Mononuclear cell (primary cell): Measurements from ENCODE around the gene CHRNB2. TPM values are rescaled to one million over a fixed set of nuclear protein-coding genes. Genes with fewer than 3 reads are reported as not detected.

Source experiments
- H3K27me3 ChIP-seq: 2 replicates; pipeline ENCODE4 v1.6.0; 2011; ENCODE audit warnings: low read length, control low read depth; ENCODE audit not compliant: insufficient read depth
- H3K4me1 ChIP-seq: 2 replicates; pipeline ENCODE4 v1.5.1; 2011; ENCODE audit warnings: mild to moderate bottlenecking, low read length, control low read depth; ENCODE audit not compliant: insufficient read depth
- H3K4me3 ChIP-seq: 2 replicates; pipeline ENCODE4 v1.5.1; 2011; ENCODE audit warnings: mild to moderate bottlenecking, low read length, moderate library complexity
- H3K9me3 ChIP-seq: 2 replicates; pipeline ENCODE4 v1.5.1; 2011; ENCODE audit warnings: low read depth, mild to moderate bottlenecking, control low read depth, low read length
- total RNA-seq: library from RNA; depleted of rRNA; stranded (reverse); fragments of >200 nt; gene quantifications from one replicate; pipeline ENCODE4 v1.2.3, GENCODE V29; 2012

The CHRNB2 gene
- total RNA-seq, 1 donor: not detected

DNA sequence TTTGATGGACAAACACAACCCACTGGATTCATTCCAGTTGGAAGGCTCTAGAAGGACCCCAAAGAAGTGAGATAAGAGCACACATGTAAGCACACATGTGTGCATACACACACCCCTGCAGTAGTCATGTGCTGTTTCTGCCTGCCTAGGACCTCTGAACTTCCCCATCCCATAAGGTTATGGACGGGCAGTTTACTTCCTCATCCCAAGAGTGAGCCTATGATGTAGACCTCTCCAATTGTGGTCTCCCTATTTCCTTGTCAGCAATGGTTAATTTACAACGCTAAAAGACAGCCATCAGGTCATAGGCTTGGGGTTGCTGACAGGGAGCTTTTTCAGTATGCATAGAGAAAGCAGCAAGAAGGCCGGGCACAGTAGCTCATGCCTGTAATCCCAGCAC is 55.8 kb downstream of the CHRNB2 start:
- no peaks in the 10 kb centered on the region for H3K9me3 ChIP-seq
- no peak overlapping the region for H3K4me3 ChIP-seq
- no peaks in the 10 kb centered on the region for H3K27me3 ChIP-seq
- H3K4me1 ChIP-seq: peaks cover 40% of the 10 kb centered on the region

DNA sequence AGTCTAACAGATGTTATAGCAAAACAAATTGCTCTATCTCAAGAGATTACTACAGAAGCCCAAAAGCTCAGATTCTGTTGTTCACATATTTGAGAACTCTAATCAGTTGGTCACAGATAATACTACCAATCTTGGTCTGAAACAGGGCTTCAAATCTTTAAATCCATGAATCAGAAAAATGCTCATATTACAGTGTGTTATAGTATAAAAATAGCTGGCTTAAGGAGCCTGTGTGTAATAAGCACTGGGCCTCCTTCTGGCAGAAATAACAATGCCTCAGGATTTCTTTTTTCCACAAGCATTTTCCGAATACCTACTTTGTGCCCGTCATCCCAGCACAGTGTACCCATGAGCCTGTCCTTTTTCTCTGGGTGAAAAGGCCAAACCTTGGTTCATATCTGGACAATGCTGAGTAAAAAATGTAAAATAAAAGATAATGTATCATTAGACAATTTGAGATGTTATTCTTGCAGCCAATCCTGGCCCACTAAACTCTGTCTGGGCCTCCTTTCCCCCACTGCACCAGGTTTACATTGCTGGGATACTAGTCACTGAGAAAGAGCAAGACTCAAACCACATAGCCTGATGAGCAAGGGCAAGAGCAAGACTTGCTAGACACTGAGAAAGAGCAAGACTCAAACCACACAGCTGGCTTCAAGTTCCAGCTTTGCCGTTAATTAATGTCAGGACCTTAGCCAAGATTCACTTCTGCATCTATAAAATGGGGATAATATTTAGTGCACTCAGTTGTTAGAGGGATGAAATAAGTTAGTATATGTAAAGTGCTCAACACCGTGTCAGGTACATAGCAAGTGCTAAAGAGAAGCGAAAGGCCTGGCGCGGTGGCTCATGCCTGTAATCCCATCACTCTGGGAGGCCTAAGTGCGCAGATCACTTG is 57.4 kb downstream of the CHRNB2 start:
- H3K9me3 ChIP-seq: no peaks in the 10 kb centered on the region
- no peak overlapping the region for H3K4me3 ChIP-seq
- H3K4me1 ChIP-seq: peaks cover 40% of the 10 kb centered on the region
- H3K27me3 ChIP-seq: no peaks in the 10 kb centered on the region

DNA sequence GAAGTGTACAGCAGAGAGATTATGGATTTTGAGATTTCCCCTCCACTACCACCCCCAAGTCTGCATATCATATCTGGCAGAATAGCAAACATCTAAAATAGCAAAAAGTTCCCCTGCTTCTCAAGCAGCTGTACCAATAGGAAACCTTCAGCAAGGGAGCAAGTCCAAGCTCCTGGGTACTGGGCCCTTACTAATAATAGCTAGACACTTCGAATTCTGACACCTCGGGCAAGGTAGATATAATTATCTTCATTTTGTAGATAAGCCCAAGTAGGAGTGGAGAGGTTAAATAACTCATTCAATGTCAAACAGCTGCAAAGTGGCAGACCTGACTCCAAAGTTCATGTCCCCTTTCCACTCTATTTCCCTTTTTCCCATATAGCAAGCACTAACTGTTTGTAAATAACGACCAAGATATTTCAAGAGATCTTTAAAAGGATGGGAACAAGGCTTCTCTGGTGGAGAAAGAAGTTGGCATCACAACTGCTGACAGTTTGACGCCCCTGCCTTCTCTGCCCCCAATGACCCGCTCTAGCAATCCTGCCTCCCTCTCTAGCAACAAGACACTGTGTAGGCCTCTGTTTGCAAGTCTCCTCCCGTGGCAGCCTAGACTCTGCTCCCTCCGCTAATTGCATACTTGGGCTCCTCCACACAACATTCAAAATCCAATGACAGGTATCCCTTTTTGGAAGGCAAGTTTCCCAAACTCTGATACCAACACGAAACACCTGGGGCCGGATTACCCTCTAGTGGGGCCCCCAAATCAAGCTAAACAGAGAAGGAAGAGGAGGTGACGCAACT is 59.1 kb downstream of the CHRNB2 start:
- H3K4me1 ChIP-seq: peaks cover 40% of the 10 kb centered on the region
- H3K27me3 ChIP-seq: peaks cover 3% of the 10 kb centered on the region
- peak overlapping the region; percentile 83 for H3K4me3 ChIP-seq
- no peaks in the 10 kb centered on the region for H3K9me3 ChIP-seq

DNA sequence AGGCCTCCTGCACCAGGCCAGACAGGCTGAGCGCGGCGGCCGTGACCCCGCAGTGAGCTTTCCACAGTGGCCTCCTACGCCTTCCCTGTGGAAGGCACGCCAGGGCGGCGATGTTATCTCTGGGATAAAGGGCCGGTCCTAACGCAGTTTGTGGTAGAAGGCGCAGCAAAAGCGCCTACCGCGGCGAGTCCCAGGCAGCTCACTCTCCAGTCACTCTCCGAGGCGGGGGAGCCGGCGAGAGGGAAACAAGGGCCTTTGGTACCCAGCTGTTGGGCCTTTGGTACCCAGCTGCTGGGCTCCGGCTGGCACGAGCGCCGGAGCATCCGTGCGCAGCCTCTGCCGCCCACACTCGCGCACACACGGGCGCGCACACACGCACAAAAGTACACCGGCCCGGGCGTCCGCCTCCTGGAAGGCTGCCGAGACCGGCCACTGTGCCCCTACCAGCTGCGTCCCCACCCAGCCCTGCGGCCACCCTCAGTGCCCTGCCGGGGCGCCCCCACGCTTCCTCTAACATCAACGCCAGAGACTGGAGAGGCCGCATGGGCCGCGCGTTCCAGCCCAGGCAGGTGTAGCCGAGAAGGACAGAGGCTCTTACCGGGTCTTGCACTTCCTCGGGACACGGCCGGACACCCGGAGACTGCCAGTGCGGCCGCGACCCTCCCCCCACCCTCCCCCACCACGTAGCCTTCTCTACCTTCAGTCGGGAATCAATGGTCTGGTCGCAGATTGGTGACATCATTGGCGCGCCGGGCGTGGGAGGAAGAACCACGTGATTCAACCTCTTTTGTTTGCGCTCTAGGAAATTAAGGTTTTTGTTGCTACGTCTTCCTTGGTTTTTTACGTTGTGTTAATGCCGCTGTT is 59.9 kb downstream of the CHRNB2 start:
- Histone ChIP-seq H3K4me1 (peaks cover 35% of the 10 kb centered on the region), H3K27me3 (peaks cover 4% of the 10 kb centered on the region), H3K9me3 (no peaks in the 10 kb centered on the region), H3K4me3 (peak overlapping the region; percentile 83)

DNA sequence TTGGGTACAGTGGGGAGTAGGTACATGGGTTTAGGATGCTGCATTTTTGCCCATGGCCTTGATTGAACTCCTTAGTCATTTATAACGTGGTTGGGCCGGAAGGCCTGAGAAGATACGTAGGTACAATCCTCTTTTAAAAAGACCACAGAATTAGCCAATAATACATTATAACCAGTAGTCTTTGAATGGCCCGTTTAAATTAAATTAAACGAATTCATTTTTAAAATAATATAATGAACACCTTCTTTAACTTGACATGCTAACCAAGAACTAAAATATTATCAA is 60.5 kb downstream of the CHRNB2 start:
- no peaks in the 10 kb centered on the region for H3K9me3 ChIP-seq
- H3K27me3 ChIP-seq: peaks cover 4% of the 10 kb centered on the region
- peak overlapping the region; percentile 83 for H3K4me3 ChIP-seq
- H3K4me1 ChIP-seq: peaks cover 30% of the 10 kb centered on the region

DNA sequence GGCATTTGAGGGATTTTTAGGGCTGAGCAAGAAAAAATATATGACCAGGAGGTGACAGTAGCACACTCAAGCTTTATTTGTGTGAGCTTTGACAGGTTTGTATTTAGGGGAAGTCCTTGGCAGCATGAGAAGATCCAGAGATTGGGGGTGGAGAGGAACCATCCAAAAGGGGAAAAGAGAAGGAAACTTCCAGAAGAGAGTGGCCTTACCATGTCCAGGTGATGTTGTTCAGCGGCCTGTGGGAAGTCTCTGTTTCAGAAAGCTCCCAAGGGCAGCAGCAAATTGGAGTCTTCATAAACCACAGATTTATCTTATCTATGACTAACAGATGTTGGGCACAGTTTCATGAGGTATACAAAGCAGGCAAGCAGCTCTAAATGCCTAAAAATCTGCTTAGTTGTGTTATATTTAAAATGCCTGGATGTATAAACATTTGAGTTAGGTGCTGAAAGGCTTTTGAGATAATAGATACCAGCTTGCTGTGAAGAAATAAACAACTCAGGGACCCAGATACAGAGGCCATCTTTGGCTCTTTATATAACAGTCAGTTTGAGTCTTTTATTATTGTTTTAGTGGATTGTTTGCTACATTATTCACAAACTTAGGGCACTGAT is 61.6 kb downstream of the CHRNB2 start:
- H3K9me3 ChIP-seq: no peaks in the 10 kb centered on the region

More for the DNA sequence above, 61.6 kb downstream of the CHRNB2 start:
- H3K27me3 ChIP-seq: peaks cover 4% of the 10 kb centered on the region
- peaks cover 19% of the 10 kb centered on the region for H3K4me1 ChIP-seq
- H3K4me3 ChIP-seq: no peak overlapping the region

Other genes with a start within 250 kb of the CHRNB2 start
- 4.1 TPM for gene AQP10, start 246.7 kb upstream of the CHRNB2 start, total RNA-seq
- 59.8 TPM for gene ATP8B2, start 242.3 kb upstream of the CHRNB2 start, total RNA-seq
- gene IL6R, start 162.4 kb upstream of the CHRNB2 start, total RNA-seq: 29.2 TPM
- not detected for gene TDRD10, start 65.6 kb upstream of the CHRNB2 start, total RNA-seq
- gene SHE, start 65.4 kb upstream of the CHRNB2 start, total RNA-seq: 0.10 TPM
- 30.7 TPM for gene UBE2Q1, start 9.1 kb upstream of the CHRNB2 start, total RNA-seq
- gene ADAR, start 40.4 kb downstream of the CHRNB2 start, total RNA-seq: 169 TPM